HCT116 (cell line): ENCODE data around the gene UGP2.

Experiments used
- CEBPB ChIP-seq: IDR thresholded peaks from 2 replicates; pipeline ENCODE4 v1.6.1; 2012; ENCODE audit warnings: low read depth
- CTCF ChIP-seq, 3 experiments: fragments of 200-600 bp in 1 of 3; sonication (generic) in 1 of 3; IDR thresholded peaks in 2 of 3; conservative IDR thresholded peaks in 1 of 3; 2 replicates each; pipeline ENCODE4 v1.5.1; 2012 to 2017; ENCODE audit warnings: low read depth in 2 of 3, low read length in 2 of 3, antibody characterized with exemption in 1 of 3, borderline replicate concordance in 1 of 3, control low read depth in 1 of 3, mild to moderate bottlenecking in 1 of 3, mixed read lengths in 1 of 3, mixed run types in 1 of 3, moderate library complexity in 1 of 3; ENCODE audit not compliant: insufficient read depth in 1 of 3
- EZH2 ChIP-seq: fragments of 200-600 bp; sonication (generic); IDR thresholded peaks from 2 replicates; pipeline ENCODE4 v1.6.1; 2017; ENCODE audit warnings: antibody characterized with exemption, mixed run types
- EZH2phosphoT487 ChIP-seq: fragments of 200-600 bp; IDR thresholded peaks from 2 replicates; pipeline ENCODE4 v1.6.1; 2018; ENCODE audit warnings: antibody characterized with exemption, borderline replicate concordance
- MAX ChIP-seq: IDR thresholded peaks from 2 replicates; pipeline ENCODE4 v1.6.1; 2012
- POLR2A ChIP-seq: IDR thresholded peaks from 2 replicates; pipeline ENCODE4 v1.7.0; 2011; ENCODE audit warnings: borderline replicate concordance; ENCODE audit not compliant: insufficient read depth, insufficient read length; ENCODE audit errors: extremely low read depth
- POLR2AphosphoS5 ChIP-seq: IDR thresholded peaks from 2 replicates; pipeline ENCODE4 v1.6.1; 2011; ENCODE audit warnings: mild to moderate bottlenecking, low read depth, low read length, moderate library complexity
- RAD21 ChIP-seq: IDR thresholded peaks from 2 replicates; pipeline ENCODE4 v1.6.1; 2012; ENCODE audit warnings: low read depth, mild to moderate bottlenecking
- REST ChIP-seq: IDR thresholded peaks from 2 replicates; pipeline ENCODE4 v1.6.1; 2012; ENCODE audit warnings: low read depth
- YY1 ChIP-seq: IDR thresholded peaks from 2 replicates; pipeline ENCODE4 v1.6.1; 2011; ENCODE audit warnings: low read length, low read depth, moderate library complexity, mild to moderate bottlenecking; ENCODE audit not compliant: insufficient replicate concordance; ENCODE audit errors: extremely low read depth

- no peak for TF ChIP-seq EZH2
- TF ChIP-seq REST: no peak
- no peak for TF ChIP-seq RAD21
- TF ChIP-seq CTCF (IDR thresholded peaks at IDR 0.05 in 2 of 3, conservative IDR thresholded peaks at IDR 0.05 in 1 of 3; ENCODE audit: borderline replicate concordance in 1 of 3, insufficient read depth in 1 of 3, low read depth in 2 of 3, low read length in 2 of 3): no peak
- no peak for TF ChIP-seq EZH2phosphoT487
- no peak for TF ChIP-seq POLR2A
- no peak for TF ChIP-seq CEBPB
- no peak for TF ChIP-seq POLR2AphosphoS5
- no peak for TF ChIP-seq YY1
- TF ChIP-seq MAX: no peak
These were observed 16.6 kb downstream of the UGP2 start for GRCh38 chr2:63858291-63858690.
